ENCODE results near the gene GABBR2.
"Not testable (repeated sequence)": the region's sequence is repeated elsewhere in the genome, so short reads cannot be mapped to it uniquely, and the experiment has no call there.

Gene GABBR2

DNA sequence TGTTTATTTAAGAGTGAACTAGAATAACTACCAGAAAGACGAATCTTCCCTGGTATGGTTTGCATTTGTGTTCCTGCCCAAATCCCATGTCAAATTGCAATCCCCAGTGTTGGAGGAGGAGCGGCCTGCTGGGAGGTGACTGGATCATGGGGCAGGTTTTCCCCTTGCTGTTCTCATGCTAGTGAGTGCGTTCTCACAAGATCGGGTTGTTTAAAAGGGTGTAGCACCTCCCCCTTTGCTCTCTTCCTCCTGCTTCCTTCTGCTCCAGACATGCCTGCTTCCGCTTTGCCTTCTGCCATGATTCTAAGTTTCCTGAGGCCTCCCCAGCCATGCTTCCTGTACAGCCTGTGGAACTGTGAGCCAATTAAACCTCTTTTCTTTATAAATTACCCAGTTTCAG is 242.9 kb downstream of the GABBR2 start:
- DNase-seq = no peak

DNA sequence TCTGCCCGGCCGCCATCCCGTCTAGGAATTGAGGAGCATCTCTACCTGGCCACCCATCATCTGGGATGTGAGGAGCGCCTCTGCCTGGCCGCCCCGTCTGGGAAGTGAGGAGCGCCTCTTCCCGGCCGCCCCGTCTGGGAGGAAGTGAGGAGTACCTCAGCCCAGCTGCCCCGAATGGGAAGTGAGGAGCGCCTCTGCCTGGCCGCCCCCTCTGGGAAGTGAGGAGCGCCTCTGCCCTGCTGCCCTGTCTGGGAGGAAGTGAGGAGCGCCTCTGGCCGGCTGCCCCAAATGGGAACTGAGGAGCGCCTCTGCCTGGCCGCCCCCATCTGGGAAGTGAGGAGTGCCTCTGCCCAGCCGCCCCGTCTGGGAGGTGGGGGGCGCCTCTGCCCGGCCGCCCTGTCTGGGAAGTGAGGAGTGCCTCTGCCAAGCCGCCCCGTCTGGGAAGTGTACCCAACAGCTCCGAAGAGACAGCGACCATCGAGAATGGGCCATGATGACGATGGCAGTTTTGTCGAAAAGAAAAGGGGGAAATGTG is 244.5 kb downstream of the GABBR2 start:
- DNase-seq = not testable (repeated sequence)

DNA sequence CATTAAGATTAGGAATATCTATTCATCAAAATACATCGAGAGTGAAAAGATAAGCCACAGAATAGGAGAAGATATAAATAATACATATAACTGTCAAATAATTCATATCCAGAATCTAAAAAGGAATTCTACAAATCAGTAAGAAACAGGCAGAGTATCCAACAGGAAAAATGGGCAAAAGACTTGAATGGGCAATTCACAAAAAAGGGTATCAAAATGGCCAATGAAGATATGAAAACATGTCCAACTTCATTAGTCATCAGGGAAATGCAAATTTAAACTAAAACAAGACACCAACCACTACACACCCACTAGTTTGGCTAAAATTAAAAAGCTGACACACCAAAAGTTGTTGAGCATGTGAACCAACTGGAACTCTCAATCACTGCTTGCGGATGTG is 246.4 kb downstream of the GABBR2 start:
- no peak for DNase-seq

DNA sequence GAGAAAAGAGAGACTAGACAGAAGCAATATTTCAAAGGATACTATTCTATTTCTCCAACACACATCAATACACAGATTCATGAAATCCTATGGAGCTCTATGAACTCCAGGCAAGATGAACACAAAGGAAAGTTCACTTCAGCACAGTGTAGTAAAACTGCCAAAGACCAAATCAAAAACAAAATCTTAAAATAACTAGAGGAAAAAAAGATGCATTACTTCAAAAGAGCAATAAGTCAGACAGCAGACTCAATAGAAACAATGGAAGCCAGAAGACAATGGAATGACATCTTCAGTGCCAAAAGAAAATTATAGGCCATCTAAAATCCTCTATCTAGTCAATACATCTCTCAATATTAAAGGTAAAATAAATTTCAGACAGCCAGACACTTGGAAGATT is 248.0 kb downstream of the GABBR2 start:
- DNase-seq = no peak

DNA sequence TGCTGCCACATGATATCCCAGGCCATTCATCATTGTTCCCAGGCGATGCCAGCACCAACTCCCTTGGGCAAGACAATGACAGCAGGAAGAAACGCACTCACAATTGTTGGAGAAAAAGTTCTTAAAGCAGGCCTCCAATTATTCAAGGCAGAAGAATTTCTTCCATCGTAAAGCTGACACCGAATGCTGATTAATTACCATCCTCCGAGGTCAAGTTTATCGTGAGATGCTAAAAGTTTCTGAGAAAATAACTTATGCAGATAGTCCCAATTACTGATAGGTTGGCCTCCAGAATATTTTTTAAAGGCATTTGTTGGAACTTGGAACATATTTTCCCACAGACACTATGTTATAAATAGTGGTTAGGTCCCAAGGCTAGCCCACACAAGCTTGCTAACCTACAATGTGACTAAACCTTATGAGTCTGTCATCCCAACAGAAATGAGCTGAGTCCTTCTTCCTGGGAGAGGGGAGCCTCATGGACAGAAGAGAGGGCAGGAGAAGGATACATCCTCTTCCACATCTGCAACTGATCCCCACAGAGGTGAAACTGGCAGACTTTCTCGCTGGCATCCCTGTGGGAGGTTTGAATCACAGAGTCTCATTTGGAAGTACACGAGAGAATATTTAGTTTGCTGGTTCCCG is 250.9 kb downstream of the GABBR2 start:
- DNase-seq = no peak

DNA sequence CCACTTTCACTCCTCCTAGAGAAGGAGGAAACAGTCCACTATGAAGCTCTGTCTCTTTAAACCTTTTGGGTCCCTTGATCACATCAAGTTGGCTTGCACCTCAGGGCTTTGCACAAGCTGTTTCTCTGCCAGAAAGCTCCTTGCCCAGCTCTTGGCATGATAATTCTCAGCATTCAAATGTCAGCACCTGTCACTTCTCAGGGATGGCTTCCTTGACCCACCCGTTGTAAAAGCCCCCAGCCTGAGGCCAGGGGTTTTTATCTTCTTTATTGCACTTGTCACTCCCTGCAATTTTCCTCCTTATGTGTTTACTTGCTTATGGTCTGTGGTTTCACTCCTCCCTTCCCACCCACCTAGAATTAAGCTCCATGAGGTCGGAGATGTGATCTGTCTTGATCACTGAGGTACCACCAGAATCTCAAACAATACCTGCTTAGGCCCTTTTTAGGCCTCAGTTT is 252.6 kb downstream of the GABBR2 start:
- DNase-seq = no peak

DNA sequence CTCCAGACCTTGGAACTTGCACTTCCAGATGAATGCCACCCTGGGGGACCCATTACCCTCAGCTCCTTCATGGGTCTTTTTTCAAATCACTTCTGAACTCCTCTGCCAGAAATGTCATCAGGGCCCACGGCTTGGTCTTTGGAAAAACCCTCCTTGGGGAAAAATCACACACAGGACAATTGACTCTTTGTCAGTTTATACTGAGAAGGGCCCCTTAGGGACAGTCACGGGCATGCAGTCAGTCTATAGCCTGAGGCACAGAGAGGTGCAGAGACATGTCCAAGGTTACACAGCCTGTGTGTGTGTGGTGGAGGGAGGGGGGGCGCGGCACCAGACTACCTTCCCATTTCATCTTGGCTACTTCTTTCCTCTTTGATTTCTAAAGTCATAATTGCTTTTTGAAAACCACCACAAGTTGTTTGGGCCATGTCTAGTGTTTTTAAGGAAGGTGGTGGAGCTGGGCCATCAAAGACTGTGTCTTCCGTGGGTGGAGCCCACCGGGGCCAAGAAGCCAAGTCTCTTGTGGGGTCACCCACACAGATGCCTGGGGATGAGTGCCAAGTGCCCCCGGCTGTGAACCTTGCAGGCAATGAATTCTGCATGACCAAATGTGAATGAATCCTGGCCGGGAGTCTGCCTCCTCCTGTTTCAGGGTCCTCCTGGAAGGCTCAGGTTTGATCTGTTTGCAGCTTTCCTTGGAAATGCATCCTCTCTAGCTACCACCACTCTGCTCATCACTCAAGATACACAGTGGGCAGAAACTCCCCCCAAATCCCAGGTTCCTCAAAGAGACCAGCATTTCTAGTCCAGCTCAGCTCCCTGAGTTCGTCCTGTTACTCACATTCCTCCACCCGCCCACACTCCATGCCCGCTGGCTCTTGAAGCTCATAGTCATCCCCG is 253.2 kb downstream of the GABBR2 start:
- no peak for DNase-seq

DNA sequence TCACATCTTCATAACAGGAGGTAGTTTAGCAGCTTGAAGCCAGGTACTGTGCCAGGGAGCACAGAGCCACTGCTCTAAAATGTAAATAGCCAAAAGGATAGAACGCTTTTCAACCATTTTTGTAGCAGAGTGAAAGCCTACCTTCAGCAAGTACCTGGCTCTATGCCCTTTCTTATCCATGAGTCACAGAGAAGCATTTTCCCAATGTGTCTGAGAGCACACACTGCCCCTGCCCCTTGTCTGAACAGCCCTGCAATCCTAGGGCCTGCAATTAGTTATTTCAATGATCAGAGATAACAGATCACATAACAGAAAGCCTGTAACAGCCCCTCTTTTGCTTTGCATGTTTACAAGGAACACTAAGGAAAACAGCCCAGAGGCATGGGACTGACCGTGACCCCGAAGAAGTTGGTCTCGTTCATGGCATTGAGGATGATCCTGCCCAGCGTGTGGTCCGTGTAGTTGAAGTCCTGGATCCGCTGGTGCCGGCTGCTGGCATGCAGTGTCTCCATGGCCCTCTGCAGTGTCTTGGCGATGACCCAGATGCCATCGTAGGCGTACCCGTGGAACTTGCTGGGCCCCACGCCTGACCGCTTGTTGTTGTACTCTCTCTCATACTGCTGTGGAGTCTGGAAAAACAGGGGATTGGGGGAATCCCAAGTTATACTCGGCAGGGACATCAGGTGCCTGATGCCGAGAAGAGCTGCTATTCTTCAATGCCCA is 255.0 kb downstream of the GABBR2 start:
- no peak for DNase-seq

DNA sequence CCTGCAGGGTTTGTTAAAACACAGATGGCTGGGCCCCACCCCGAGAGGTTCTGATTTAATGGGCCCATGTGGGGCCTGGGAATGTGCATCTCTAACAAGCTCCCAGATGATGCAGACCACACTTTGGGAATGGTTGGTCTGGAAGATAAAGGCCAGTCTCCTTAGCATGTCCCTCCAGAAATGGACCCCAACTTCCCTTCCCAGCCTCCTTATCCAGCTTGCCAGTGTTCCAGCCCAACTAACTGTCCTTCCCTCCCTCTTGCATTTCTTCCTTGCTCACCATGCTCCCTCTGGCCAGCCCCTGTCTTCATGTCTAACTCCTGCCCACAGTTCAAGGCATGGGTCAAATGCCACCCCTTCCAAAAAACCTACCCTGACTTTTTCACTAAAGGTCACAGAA is 257.2 kb downstream of the GABBR2 start:
- DNase-seq = no peak

DNA sequence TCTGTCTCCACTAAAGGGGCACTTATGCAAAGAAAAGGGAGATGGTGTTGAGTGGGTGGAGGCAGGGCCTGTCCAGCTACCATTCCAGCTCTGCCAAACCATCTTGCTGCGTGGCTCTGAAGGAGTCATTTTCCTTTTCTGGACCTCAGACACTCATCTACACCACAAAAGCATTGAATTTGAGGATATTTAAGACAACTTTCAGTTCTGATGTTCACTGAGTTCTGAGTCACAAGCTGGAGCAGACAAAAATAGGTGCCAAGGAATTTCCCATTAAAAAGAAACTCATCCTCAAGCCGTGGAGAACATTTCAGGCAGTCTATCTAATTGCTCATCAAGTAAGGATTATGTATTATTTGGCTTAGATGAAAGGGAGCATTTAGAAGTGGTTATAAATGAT is 258.2 kb downstream of the GABBR2 start:
- no peak for DNase-seq

DNA sequence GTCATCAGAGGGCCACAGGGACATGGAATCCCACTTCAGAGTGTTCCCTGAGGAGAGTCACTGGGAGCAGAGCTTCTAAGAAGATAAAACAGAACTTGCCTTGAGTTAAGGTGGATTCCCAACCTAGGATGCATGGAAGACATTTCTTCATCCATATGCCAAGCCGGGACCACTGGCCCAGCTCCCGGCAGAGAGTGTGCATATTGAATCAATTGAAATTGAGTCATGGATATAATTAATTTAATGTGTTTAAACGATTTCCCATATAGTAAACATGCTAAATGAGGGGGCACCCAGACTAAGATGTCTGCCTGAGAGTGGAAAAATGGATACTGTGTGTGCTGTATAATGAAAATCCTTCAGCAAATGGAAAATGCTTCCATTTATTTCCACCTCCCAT is 258.9 kb downstream of the GABBR2 start:
- no peak for DNase-seq

DNA sequence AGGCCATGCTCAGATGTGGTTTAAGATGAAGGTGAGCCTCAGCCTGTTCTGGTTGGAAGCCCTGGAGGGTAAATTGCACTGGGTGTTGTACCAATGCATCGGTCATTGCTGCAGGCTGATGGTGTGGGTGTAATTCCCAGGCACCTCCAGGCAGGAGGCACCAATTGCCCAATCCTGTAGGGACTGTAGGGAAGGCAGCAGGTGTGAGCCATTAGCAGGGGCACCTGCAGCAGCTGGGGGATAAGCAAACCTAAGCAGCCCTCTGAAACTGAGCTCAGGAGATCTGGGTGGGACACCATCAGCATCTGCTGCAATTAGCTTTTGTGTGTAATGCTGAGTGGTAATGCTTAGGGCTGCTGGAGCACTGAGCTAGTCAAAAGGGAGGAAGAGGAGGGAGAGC is 263.2 kb downstream of the GABBR2 start:
- DNase-seq = peak; percentile 6

DNA sequence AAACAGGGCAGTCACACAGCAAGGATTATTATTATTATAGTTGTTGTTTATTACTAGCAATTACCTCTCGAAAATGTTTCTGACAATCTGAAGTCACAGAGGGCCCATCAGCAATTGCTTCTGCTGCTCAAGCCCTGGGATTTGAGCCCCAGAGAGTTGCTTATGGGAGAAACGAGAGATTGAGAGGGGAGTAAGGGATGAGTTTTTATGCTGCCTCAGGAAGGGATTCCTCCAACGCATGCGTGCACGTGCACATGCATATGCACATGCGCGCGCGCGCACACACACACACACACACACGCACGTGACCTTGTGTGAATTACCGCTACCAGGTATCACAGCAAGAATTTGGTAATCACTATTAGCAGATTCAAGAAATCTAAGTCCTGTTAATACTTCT is 264.1 kb downstream of the GABBR2 start:
- no peak for DNase-seq

DNA sequence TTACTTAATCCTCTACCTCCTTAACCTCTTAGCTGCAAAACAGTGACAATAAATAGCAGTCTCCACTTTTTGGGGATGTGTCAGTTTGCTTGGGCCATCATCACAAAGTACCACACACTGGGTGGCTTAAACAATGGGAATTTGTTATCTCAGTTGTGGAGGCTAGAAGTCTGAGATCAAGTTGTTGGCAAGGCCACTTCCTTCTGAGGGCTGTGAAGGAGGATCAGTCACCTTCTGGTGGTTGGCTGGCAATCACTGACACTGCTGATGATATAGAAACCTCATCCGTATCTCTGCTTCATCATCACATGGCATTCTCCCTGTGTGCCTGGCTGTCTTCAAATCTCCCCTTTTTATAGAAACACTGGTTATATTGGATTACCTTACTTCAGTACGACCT is 266.2 kb downstream of the GABBR2 start:
- no peak for DNase-seq

DNA sequence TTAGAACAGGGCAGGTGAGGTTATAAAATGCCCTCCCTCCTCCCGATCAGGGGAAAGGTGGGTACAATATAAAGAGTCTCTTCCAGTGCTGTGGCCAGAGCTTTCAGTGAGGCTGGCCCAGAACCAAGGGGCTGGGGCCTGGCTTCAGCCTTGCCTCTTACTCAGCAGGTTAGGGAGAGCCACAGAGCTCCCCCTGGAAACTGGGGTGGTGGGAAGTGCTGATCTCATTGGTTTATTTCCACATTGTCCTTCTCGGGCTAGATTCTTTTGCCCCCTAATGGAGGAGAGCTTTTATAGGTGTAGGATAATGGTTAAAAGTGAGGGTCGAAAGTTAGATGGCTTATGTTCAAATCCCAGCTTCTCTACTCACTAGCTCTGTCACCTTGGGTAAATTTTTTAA is 266.6 kb downstream of the GABBR2 start:
- no peak for DNase-seq

DNA sequence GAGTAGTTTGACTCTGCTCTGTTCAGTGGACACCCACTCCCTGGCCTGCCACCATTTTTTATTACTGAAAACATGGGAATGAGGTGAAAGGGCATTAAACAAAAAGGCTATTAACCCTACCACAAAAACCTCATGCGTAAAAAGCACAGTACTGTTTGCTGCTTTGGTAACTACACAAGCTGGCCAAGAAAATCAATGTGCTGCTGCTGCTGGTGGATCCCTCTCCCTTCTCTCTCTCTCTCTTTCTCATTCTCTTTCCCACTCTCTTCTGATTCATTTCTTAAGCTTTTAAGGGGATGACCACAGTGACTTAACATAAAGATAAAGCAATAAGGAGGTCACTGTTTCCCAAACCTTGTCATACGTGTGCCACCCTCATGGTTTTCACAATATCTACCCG is 270.1 kb downstream of the GABBR2 start:
- DNase-seq = no peak

DNA sequence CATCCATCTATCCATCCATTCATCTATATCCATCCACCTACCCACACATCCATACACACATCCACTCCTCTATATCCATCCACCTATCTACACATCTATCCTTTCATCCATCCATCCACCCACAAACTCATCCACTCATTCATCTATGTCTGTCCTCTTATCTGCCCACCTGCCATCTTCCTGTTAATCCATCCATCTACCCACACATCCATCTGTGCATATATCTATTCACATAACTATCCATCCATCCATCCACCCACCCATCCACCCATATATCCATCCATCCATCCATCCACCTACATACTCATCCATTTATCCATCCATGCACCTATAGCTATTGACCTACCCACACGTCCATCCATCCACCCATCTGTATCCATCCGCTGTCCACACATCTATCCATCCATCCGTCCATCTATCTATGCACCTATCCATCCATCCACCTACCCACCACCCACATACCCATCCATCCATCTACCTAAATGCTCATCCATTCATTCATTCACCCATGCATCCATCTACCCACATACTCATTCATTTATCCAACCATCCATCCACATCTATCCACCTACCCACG is 271.2 kb downstream of the GABBR2 start:
- DNase-seq = no peak

DNA sequence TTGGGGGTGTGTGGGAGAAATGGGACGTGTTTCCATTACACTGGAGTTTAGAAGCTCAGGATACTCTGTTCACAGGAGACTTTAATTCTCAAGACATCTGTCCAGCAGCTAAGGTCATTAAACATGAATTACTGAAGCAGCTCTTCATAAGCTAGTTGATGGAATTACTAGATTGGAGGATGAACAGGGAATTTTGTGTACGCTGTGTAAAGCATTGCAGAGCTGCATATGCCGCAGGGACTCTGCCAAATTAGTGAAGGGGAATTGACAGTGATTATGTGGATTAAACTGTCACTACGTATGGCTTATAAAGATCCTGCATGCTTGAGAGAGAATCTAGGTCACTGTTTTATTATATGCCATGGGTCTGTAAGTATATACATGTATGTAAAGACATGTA is 275.8 kb downstream of the GABBR2 start:
- no peak for DNase-seq

DNA sequence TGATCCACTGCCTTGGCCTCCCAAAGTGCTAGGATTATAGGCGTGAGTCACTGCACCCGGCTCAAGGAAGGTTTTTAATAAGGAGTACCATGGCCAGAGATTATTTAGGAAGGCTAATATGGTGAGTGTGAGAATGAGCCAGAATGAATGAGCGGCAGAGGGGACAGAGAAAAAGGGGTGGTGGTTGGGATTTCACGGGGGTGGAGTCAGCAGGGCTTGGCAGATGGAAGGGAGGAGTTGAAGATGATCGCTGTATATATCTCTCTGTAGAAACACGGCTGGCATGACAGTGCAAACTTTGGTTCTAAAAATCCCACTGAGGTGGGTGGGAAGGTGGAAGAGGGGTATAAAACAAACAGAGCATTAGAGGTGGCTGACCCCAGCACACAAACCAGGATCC is 276.6 kb downstream of the GABBR2 start:
- DNase-seq = no peak

DNA sequence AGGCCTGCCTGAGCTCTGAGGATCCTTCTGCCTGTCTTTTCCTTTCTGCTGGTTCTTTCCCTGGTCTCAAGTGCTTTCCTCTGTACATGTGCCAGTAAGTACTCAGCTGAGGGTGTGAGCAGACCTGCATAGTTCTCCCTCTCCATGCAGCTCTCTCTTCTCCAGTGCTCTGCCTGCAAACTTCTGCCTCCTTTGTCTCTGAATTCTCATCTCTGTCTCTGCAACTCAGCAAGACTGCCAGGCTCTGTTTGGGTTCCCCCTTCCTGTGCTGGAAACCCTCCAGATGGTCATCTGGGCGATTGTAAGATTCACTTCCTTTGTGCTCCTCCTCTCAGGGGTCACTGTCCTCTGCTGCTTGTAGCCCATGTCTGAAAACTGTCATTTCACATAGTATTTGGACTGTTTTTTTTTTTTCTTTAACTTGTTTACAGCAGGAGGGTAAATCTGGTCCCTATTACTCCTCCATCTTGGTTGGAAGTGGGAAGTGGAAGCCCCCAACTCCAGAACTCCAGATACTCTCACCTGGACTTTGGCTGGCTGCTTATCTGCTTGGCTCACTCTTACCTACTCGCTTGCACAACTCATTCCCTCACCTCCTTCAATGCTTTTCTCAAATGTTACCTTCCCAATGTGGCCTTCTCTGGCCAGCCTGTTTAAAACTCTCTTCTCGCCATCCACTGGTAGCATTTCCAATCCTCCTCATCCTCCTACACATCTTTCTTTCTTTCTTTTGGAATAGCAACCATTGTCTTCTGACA is 278.0 kb downstream of the GABBR2 start:
- no peak for DNase-seq

DNA sequence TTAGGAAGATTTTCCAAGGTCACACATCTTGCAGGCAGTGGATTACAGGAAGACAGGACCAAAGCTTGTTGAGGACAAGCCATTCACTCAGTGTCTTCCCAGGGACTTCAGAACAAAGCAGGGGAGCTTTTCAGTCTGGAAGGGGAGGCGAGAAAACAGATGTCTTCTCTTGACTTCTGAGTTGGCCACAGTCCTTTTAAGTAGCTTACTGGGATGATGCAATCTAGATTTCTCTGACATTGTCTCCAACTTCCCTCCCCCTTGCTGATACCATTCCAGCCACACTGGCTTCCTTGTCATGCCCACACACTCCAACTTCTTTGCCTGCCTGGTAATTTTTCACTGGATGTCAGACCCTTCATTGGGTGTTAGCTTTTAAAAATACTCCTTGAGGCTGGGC is 279.1 kb downstream of the GABBR2 start:
- no peak for DNase-seq

DNA sequence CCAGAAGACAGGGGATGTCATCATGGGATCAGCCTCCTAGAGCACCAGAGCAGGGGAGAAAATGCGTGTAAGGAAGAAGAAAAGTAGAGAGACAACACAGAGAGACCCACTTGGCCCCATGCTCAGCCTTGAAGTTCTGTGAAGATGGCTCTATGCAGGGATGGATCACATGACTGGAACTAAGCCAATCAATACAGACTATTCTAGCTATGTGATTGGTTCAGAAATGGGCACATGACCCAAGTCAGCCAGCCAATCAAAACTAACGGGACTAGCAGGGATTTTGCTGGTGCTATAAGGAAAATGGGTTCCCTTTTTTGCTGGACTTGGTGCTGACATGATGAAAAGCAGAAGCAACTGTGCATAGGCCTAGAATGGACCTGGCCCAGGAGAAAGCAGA is 280.3 kb downstream of the GABBR2 start:
- no peak for DNase-seq
